CD8-positive, alpha-beta memory T cell (primary cell): ENCODE measurements around the gene SLF1. TPM values are rescaled to one million over a fixed set of nuclear protein-coding genes. Genes with fewer than 3 reads are reported as not detected.

Source experiments
- CTCF ChIA-PET: fragments of 350-600 bp; sonication (Branson Sonifier 250); formaldehyde crosslinking; loops from one replicate; lab custom pipeline; 2021; ENCODE audit warnings: antibody characterized with exemption; lab: Charles Lee
- POLR2A ChIA-PET: fragments of 350-600 bp; sonication (Branson Sonifier 250); formaldehyde crosslinking; loops from one replicate; lab custom pipeline; 2021; ENCODE audit warnings: antibody characterized with exemption; lab: Charles Lee
- DNase-seq, 5 donors: peaks; one replicate each; pipeline versions ENCODE4 v3.0.0 to v3.0.0-alpha.2; 2020 to 2022; ENCODE audit warnings: mixed read lengths in 1 of 5
- H3K27ac ChIP-seq: one replicate; pipeline ENCODE4 v1.7.0; 2013; ENCODE audit warnings: low read depth, mild to moderate bottlenecking, low read length, moderate library complexity
- H3K27me3 ChIP-seq: 2 replicates; pipeline ENCODE4 v1.7.0; 2013; ENCODE audit warnings: low read length, mild to moderate bottlenecking; ENCODE audit not compliant: insufficient read depth, poor library complexity, severe bottlenecking
- H3K36me3 ChIP-seq: 2 replicates; pipeline ENCODE4 v1.7.0; 2013; ENCODE audit warnings: mild to moderate bottlenecking, low read length, moderate library complexity; ENCODE audit not compliant: insufficient read depth
- H3K4me1 ChIP-seq: 2 replicates; pipeline ENCODE4 v1.7.0; 2013; ENCODE audit warnings: mild to moderate bottlenecking, low read length, moderate library complexity; ENCODE audit not compliant: insufficient read depth
- H3K4me3 ChIP-seq: 2 replicates; pipeline ENCODE4 v1.7.0; 2013; ENCODE audit warnings: mild to moderate bottlenecking, low read length
- H3K9me3 ChIP-seq: 2 replicates; pipeline ENCODE4 v1.7.0; 2013; ENCODE audit warnings: mild to moderate bottlenecking, low read length
- H3K27ac Mint-ChIP-seq, 8 donors: one replicate each; pipeline ENCODE4 v1.8.0; 2020 to 2021; ENCODE audit warnings: mixed read lengths in 8 of 8, mild to moderate bottlenecking in 6 of 8, inconsistent platforms in 3 of 8, moderate library complexity in 3 of 8
- H3K27me3 Mint-ChIP-seq, 2 donors: one replicate each; pipeline ENCODE4 v1.8.0; 2020 to 2021; ENCODE audit warnings: mixed read lengths in 2 of 2, mild to moderate bottlenecking in 1 of 2, moderate library complexity in 1 of 2
- H3K36me3 Mint-ChIP-seq, 3 donors: one replicate each; pipeline ENCODE4 v1.8.0; 2020 to 2021; ENCODE audit warnings: mixed read lengths in 3 of 3, inconsistent platforms in 1 of 3, mild to moderate bottlenecking in 1 of 3
- H3K4me1 Mint-ChIP-seq, 3 donors: one replicate each; pipeline ENCODE4 v1.8.0; 2020 to 2021; ENCODE audit warnings: mixed read lengths in 3 of 3, inconsistent platforms in 1 of 3, mild to moderate bottlenecking in 1 of 3
- H3K4me3 Mint-ChIP-seq, 7 donors: one replicate each; pipeline ENCODE4 v1.8.0; 2020 to 2021; ENCODE audit warnings: mixed read lengths in 7 of 7, mild to moderate bottlenecking in 6 of 7, moderate library complexity in 4 of 7, inconsistent platforms in 2 of 7
- H3K9me3 Mint-ChIP-seq, 5 donors: one replicate each; pipeline ENCODE4 v1.8.0; 2020 to 2022; ENCODE audit warnings: mixed read lengths in 5 of 5, mild to moderate bottlenecking in 3 of 5, moderate library complexity in 2 of 5, inconsistent platforms in 1 of 5
- polyA plus RNA-seq: library from polyadenylated mRNA; unstranded; fragments of 300-500 nt; fragmentation: Illumina TruSeq; gene quantifications from one replicate; pipeline ENCODE4 v1.2.3, GENCODE V29; 2021
- total RNA-seq, 2 experiments: library from RNA; stranded (reverse); gene quantifications; one replicate each; pipeline ENCODE4 v1.2.3, GENCODE V29; 2021

The SLF1 gene
- total and polyA plus RNA-seq, 3 experiments from 2014 or later = 12.2 to 14.0 (median 14.0) TPM

GRCh38 chr5:94725142-94725541, 106.7 kb downstream of the SLF1 start:
- Mint-ChIP-seq H3K4me3 (no peak overlapping the region), H3K27me3 (no peaks in the 10 kb centered on the region), H3K36me3 (no peaks in the 10 kb centered on the region), H3K9me3 (no peaks in the 10 kb centered on the region), H3K27ac (no peak overlapping the region), H3K4me1 (no peaks in the 10 kb centered on the region)
- Histone ChIP-seq H3K27ac (no peak overlapping the region), H3K36me3 (no peaks in the 10 kb centered on the region), H3K9me3 (no peaks in the 10 kb centered on the region), H3K27me3 (no peaks in the 10 kb centered on the region), H3K4me3 (no peak overlapping the region), H3K4me1 (no peaks in the 10 kb centered on the region)
- no peak for DNase-seq
- ChIA-PET POLR2A (no interaction called here), CTCF (interaction anchor here (1.5 kb wide), 1 partner anchor 13 kb away, joined by 6 read pairs; no protein-coding TSS in a partner anchor)

GRCh38 chr5:94731471-94731870, 113.0 kb downstream of the SLF1 start:
- DNase-seq = no peak
- ChIA-PET POLR2A (no interaction called here), CTCF (no interaction called here)
- Mint-ChIP-seq H3K27me3 (no peaks in the 10 kb centered on the region), H3K4me3 (no peak overlapping the region), H3K36me3 (no peaks in the 10 kb centered on the region), H3K4me1 (peaks cover 0 to 6% (median 4%) of the 10 kb centered on the region in 3 donors), H3K9me3 (no peaks in the 10 kb centered on the region), H3K27ac (no peak overlapping the region)
- no peak overlapping the region for H3K27ac ChIP-seq
- H3K36me3 ChIP-seq = no peaks in the 10 kb centered on the region
- H3K27me3 ChIP-seq = no peaks in the 10 kb centered on the region
- H3K9me3 ChIP-seq = no peaks in the 10 kb centered on the region
- H3K4me3 ChIP-seq = no peak overlapping the region
- H3K4me1 ChIP-seq = no peaks in the 10 kb centered on the region

GRCh38 chr5:94736498-94736897, 118.0 kb downstream of the SLF1 start:
- H3K9me3 Mint-ChIP-seq = no peaks in the 10 kb centered on the region
- H3K27ac ChIP-seq = no peak overlapping the region

GRCh38 chr5:94740286-94740685, 121.8 kb downstream of the SLF1 start:
- no peaks in the 10 kb centered on the region for H3K27me3 ChIP-seq
- Mint-ChIP-seq H3K4me1 (no peaks in the 10 kb centered on the region), H3K27ac (no peak overlapping the region), H3K9me3 (no peaks in the 10 kb centered on the region), H3K4me3 (no peak overlapping the region), H3K27me3 (peaks cover 0 to 4% of the 10 kb centered on the region in 2 donors), H3K36me3 (no peaks in the 10 kb centered on the region)
- ChIA-PET POLR2A (no interaction called here), CTCF (interaction anchor here (1.1 kb wide), 2 partner anchors 42 to 215 kb away, joined by 3 read pairs; no protein-coding TSS in a partner anchor)
- H3K4me1 ChIP-seq = peaks cover 4% of the 10 kb centered on the region
- H3K9me3 ChIP-seq = no peaks in the 10 kb centered on the region
- DNase-seq = no peak
- no peak overlapping the region for H3K27ac ChIP-seq
- H3K36me3 ChIP-seq = no peaks in the 10 kb centered on the region
- H3K4me3 ChIP-seq = no peak overlapping the region

More at GRCh38 chr5:94736498-94736897, 118.0 kb downstream of the SLF1 start:
- no peaks in the 10 kb centered on the region for H3K27me3 ChIP-seq
- Mint-ChIP-seq H3K4me1 (no peaks in the 10 kb centered on the region), H3K36me3 (no peaks in the 10 kb centered on the region), H3K27ac (no peak overlapping the region), H3K4me3 (no peak overlapping the region), H3K27me3 (no peaks in the 10 kb centered on the region)
- DNase-seq = no peak
- ChIA-PET POLR2A (interaction anchor here (0.5 kb wide), 1 partner anchor 55 kb away, joined by 6 read pairs; no protein-coding TSS in a partner anchor), CTCF (interaction anchor here (2.1 to 3.2 kb wide), 2 partner anchors 55 to 212 kb away, joined by 5 to 28 read pairs; no protein-coding TSS in a partner anchor)
- no peak overlapping the region for H3K4me3 ChIP-seq
- no peaks in the 10 kb centered on the region for H3K36me3 ChIP-seq
- no peaks in the 10 kb centered on the region for H3K9me3 ChIP-seq
- peaks cover 4% of the 10 kb centered on the region for H3K4me1 ChIP-seq

- Histone ChIP-seq H3K27me3 (no peaks in the 10 kb centered on the region), H3K4me1 (no peaks in the 10 kb centered on the region), H3K36me3 (no peaks in the 10 kb centered on the region), H3K4me3 (no peak overlapping the region), H3K27ac (no peak overlapping the region), H3K9me3 (no peaks in the 10 kb centered on the region)
- no peaks in the 10 kb centered on the region for H3K4me1 Mint-ChIP-seq
- POLR2A ChIA-PET = no interaction called here
- CTCF ChIA-PET = no interaction called here
- no peaks in the 10 kb centered on the region for H3K36me3 Mint-ChIP-seq
- no peak overlapping the region for H3K4me3 Mint-ChIP-seq
- DNase-seq = no peak
- H3K27ac Mint-ChIP-seq = no peak overlapping the region
- H3K9me3 Mint-ChIP-seq = no peaks in the 10 kb centered on the region
- H3K27me3 Mint-ChIP-seq = peaks cover 0 to 4% of the 10 kb centered on the region in 2 donors
These were observed 124.4 kb downstream of the SLF1 start for GRCh38 chr5:94742852-94743251.

- ChIA-PET POLR2A (no interaction called here), CTCF (no interaction called here)
- H3K27me3 Mint-ChIP-seq = peaks cover 0 to 4% of the 10 kb centered on the region in 2 donors
- H3K9me3 Mint-ChIP-seq = no peaks in the 10 kb centered on the region
- H3K27me3 ChIP-seq = no peaks in the 10 kb centered on the region
- H3K27ac ChIP-seq = no peak overlapping the region
- no peak overlapping the region for H3K27ac Mint-ChIP-seq
- no peak for DNase-seq
- H3K4me3 Mint-ChIP-seq = no peak overlapping the region
- no peaks in the 10 kb centered on the region for H3K4me1 ChIP-seq
- H3K36me3 ChIP-seq = no peaks in the 10 kb centered on the region
- no peaks in the 10 kb centered on the region for H3K9me3 ChIP-seq
- H3K36me3 Mint-ChIP-seq = no peaks in the 10 kb centered on the region
- H3K4me1 Mint-ChIP-seq = no peaks in the 10 kb centered on the region
- H3K4me3 ChIP-seq = no peak overlapping the region
These were observed 126.4 kb downstream of the SLF1 start for GRCh38 chr5:94744906-94745305.

- CTCF ChIA-PET = interaction anchor here (2.3 kb wide), 1 partner anchor 8 kb away, joined by 10 read pairs; no protein-coding TSS in a partner anchor
- no peak overlapping the region for H3K27ac ChIP-seq
These were observed 127.6 kb downstream of the SLF1 start for GRCh38 chr5:94745786-94746730.

GRCh38 chr5:94746731-94747124, 128.3 kb downstream of the SLF1 start:
- H3K27me3 Mint-ChIP-seq = peaks cover 0 to 4% of the 10 kb centered on the region in 2 donors
- Histone ChIP-seq H3K9me3 (no peaks in the 10 kb centered on the region), H3K4me3 (no peak overlapping the region), H3K4me1 (no peaks in the 10 kb centered on the region), H3K36me3 (no peaks in the 10 kb centered on the region), H3K27me3 (no peaks in the 10 kb centered on the region), H3K27ac (no peak overlapping the region)
- ChIA-PET POLR2A (no interaction called here), CTCF (interaction anchor here (2.3 kb wide), 1 partner anchor 9 kb away, joined by 10 read pairs; no protein-coding TSS in a partner anchor)
- no peak overlapping the region for H3K27ac Mint-ChIP-seq
- no peak overlapping the region for H3K4me3 Mint-ChIP-seq
- DNase-seq = no peak
- H3K4me1 Mint-ChIP-seq = no peaks in the 10 kb centered on the region
- no peaks in the 10 kb centered on the region for H3K9me3 Mint-ChIP-seq
- no peaks in the 10 kb centered on the region for H3K36me3 Mint-ChIP-seq

More at GRCh38 chr5:94745786-94746730, 127.6 kb downstream of the SLF1 start:
- Mint-ChIP-seq H3K27me3 (peaks cover 0 to 4% of the 10 kb centered on the region in 2 donors), H3K4me1 (no peaks in the 10 kb centered on the region), H3K36me3 (no peaks in the 10 kb centered on the region), H3K27ac (no peak overlapping the region), H3K9me3 (no peaks in the 10 kb centered on the region), H3K4me3 (no peak overlapping the region)
- Histone ChIP-seq H3K27me3 (no peaks in the 10 kb centered on the region), H3K36me3 (no peaks in the 10 kb centered on the region), H3K9me3 (no peaks in the 10 kb centered on the region), H3K4me3 (no peak overlapping the region), H3K4me1 (no peaks in the 10 kb centered on the region)
- no peak for DNase-seq
- POLR2A ChIA-PET = no interaction called here
